ENCODE data around the gene LRSAM1.

The LRSAM1 gene

DNA sequence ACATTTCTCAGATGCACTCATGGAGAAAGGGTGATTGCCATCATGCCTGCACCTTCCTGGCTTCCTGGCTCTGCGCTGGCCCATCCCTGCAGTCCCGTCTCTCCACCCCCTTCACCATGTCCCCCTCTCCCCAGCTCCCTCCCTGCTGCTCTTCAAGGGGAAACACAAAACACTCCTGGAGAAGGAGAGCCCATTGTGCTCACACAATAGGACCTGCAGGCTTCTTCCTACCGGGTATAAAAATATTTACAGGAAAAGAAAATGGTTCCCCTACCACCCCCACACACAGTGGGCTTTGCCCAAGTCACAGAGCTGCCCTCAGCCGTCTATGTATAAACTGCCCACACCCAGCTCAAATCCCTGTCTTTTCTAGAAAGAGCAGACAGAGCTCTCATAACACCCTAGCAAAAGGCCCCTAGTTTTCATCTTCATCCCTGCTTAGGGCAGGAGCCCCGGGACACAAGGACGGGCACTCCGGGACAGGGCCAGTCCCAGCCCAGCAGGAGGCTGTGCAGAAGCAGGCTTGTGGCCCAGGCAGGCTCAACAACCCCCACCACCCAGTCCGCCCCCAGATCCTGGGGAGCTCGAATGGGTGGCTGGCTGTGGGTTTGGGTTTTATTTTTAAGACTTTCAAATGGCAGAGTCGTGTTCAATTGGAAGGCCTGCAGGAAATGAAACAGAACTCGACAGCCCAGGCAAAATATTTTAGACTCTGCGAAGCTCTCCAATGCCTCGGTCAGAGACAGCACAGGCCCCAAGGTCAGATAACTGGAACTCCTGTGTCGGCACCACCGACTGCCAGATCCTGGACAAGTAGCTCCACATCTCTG lies 77.3 kb downstream of the LRSAM1 start:
- Histone ChIP-seq H3K4me2 (ENCODE audit: insufficient read depth, low read length) (no peak overlapping the region), H3K9ac (ENCODE audit: low read depth, low read length) (no peak overlapping the region), H3K79me2 (ENCODE audit: insufficient read depth, low read length) (no peaks in the 10 kb centered on the region), H3K27me3 (ENCODE audit: insufficient read depth, low read length, poor library complexity) (no peaks in the 10 kb centered on the region), H4K20me1 (ENCODE audit: insufficient read depth, low read length) (no peaks in the 10 kb centered on the region), H3K27ac (ENCODE audit: low read length) (no peak overlapping the region), H3K36me3 (ENCODE audit: insufficient read depth, low read length) (no peaks in the 10 kb centered on the region), H3K4me1 (ENCODE audit: insufficient read depth, low read length) (no peaks in the 10 kb centered on the region), H2AFZ (ENCODE audit: low read depth, low read length) (no peak overlapping the region), H3K4me3 (ENCODE audit: low read depth in 1 of 2, low read length in 2 of 2) (no peak overlapping the region), H3K9me3 (ENCODE audit: insufficient read depth, low read length, severe bottlenecking) (peaks cover 5% of the 10 kb centered on the region)
- ATAC-seq (ENCODE audit: insufficient read depth, low read depth): no peak
- no peak for DNase-seq
- TF ChIP-seq EZH2 (IDR thresholded peaks at IDR 0.05; ENCODE audit: borderline replicate concordance, low read depth, low read length, severe bottlenecking): no peak
- TF ChIP-seq, protein P1, sequence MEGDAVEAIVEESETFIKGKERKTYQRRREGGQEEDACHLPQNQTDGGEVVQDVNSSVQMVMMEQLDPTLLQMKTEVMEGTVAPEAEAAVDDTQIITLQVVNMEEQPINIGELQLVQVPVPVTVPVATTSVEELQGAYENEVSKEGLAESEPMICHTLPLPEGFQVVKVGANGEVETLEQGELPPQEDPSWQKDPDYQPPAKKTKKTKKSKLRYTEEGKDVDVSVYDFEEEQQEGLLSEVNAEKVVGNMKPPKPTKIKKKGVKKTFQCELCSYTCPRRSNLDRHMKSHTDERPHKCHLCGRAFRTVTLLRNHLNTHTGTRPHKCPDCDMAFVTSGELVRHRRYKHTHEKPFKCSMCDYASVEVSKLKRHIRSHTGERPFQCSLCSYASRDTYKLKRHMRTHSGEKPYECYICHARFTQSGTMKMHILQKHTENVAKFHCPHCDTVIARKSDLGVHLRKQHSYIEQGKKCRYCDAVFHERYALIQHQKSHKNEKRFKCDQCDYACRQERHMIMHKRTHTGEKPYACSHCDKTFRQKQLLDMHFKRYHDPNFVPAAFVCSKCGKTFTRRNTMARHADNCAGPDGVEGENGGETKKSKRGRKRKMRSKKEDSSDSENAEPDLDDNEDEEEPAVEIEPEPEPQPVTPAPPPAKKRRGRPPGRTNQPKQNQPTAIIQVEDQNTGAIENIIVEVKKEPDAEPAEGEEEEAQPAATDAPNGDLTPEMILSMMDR (IDR thresholded peaks at IDR 0.05; ENCODE audit: borderline replicate concordance, extremely low read depth, low read length, poor library complexity, severe bottlenecking): no peak

DNA sequence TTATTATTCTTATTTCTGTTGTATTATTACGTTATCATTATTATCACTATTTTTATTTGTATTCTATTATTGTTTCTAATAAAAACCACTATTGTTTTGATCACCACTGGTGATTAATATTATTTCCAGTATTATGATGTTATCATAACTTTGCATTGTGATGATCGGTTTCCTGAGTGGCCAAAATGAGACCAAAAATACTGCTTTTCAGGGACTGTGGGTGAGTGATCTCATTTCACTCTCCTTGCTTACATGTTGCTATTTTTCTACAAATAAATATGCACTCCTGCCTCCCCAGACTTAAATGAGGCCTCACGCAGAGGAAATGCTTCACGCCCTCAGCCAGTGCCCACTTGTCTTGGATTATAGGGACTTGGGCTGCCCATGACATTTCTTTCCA lies 78.4 kb downstream of the LRSAM1 start:
- TF ChIP-seq EZH2 (IDR thresholded peaks at IDR 0.05; ENCODE audit: borderline replicate concordance, low read depth, low read length, severe bottlenecking): no peak
- TF ChIP-seq, protein P1 (IDR thresholded peaks at IDR 0.05; ENCODE audit: borderline replicate concordance, extremely low read depth, low read length, poor library complexity, severe bottlenecking): no peak
- Histone ChIP-seq H3K27ac (ENCODE audit: low read length) (no peak overlapping the region), H3K9me3 (ENCODE audit: insufficient read depth, low read length, severe bottlenecking) (peaks cover 4% of the 10 kb centered on the region), H3K27me3 (ENCODE audit: insufficient read depth, low read length, poor library complexity) (no peaks in the 10 kb centered on the region), H3K4me3 (ENCODE audit: low read depth in 1 of 2, low read length in 2 of 2) (no peak overlapping the region), H3K4me1 (ENCODE audit: insufficient read depth, low read length) (no peaks in the 10 kb centered on the region), H3K79me2 (ENCODE audit: insufficient read depth, low read length) (no peaks in the 10 kb centered on the region), H2AFZ (ENCODE audit: low read depth, low read length) (no peak overlapping the region), H3K4me2 (ENCODE audit: insufficient read depth, low read length) (no peak overlapping the region), H3K9ac (ENCODE audit: low read depth, low read length) (no peak overlapping the region), H3K36me3 (ENCODE audit: insufficient read depth, low read length) (no peaks in the 10 kb centered on the region), H4K20me1 (ENCODE audit: insufficient read depth, low read length) (no peaks in the 10 kb centered on the region)
- ATAC-seq (ENCODE audit: insufficient read depth, low read depth) (no peak), DNase-seq (no peak)

DNA sequence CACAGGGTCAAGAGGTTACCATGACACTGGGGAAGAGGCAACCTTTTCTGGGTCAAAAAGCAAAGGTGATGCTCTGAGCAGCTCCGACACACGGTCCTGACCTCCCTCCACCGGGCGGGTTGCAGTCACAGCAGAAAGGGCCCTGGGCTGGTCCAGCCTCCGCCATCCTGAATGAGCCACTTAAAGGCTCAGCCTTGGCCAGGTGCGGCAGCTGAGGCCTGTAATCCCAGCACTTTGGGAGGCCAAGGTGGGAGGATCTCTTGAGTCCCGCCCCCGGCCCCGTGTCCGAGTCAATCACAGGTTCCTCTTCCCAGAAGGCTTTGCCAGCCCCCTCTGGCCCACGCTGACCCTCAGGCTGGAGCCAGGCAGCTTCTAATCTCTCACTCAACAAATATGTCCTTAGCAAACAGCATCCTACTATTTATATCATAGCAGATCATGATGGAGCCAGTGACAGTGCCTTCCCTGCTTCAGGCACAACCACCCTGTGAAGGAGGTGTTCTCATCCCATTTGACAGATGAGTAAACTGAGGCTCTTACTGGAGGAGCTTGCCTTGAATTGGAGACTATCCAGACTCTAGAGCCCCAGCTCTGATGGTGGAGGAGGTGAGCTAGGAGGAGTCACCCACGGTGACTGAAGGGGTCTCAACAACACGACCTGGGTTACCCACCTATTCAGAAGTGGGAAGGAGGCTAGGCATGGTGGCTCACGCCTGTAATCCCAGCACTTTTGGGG lies 79.1 kb downstream of the LRSAM1 start:
- H4K20me1 ChIP-seq (ENCODE audit: insufficient read depth, low read length): no peaks in the 10 kb centered on the region
- no peak overlapping the region for H3K4me2 ChIP-seq (ENCODE audit: insufficient read depth, low read length)
- H3K79me2 ChIP-seq (ENCODE audit: insufficient read depth, low read length): no peaks in the 10 kb centered on the region
- H3K27ac ChIP-seq (ENCODE audit: low read length): no peak overlapping the region
- ATAC-seq (ENCODE audit: insufficient read depth, low read depth): no peak
- no peak for TF ChIP-seq EZH2 (IDR thresholded peaks at IDR 0.05; ENCODE audit: borderline replicate concordance, low read depth, low read length, severe bottlenecking)
- TF ChIP-seq, protein P1 (IDR thresholded peaks at IDR 0.05; ENCODE audit: borderline replicate concordance, extremely low read depth, low read length, poor library complexity, severe bottlenecking): no peak
- DNase-seq: no peak
- no peak overlapping the region for H3K9ac ChIP-seq (ENCODE audit: low read depth, low read length)
- H3K4me1 ChIP-seq (ENCODE audit: insufficient read depth, low read length): no peaks in the 10 kb centered on the region
- no peak overlapping the region for H2AFZ ChIP-seq (ENCODE audit: low read depth, low read length)
- peaks cover 4% of the 10 kb centered on the region for H3K9me3 ChIP-seq (ENCODE audit: insufficient read depth, low read length, severe bottlenecking)
- H3K27me3 ChIP-seq (ENCODE audit: insufficient read depth, low read length, poor library complexity): no peaks in the 10 kb centered on the region
- H3K36me3 ChIP-seq (ENCODE audit: insufficient read depth, low read length): no peaks in the 10 kb centered on the region
- H3K4me3 ChIP-seq (ENCODE audit: low read depth in 1 of 2, low read length in 2 of 2): no peak overlapping the region

All from DND-41 (cell line).